SH-SY5Y (cell line): ENCODE results near the gene CNP.

Experiments used
- GATA2 ChIP-seq: IDR thresholded peaks from 2 replicates; pipeline ENCODE4 v1.6.1; 2011; ENCODE audit warnings: mild to moderate bottlenecking, low read depth, low read length
- GATA3 ChIP-seq: IDR thresholded peaks from 2 replicates; pipeline ENCODE4 v1.6.1; 2011; ENCODE audit warnings: low read depth, mild to moderate bottlenecking, low read length, moderate library complexity

GRCh38 chr17:42016941-42017865, 50.6 kb downstream of the CNP start, which contains the start of gene DNAJC7:
- TF ChIP-seq GATA3: no peak
- TF ChIP-seq GATA2: no peak; the same call in 1 of the 2 replicates
